CD4-positive, alpha-beta T cell (primary cell): ENCODE results near the gene ROR1. TPM values are rescaled to one million over a fixed set of nuclear protein-coding genes. Genes with fewer than 3 reads are reported as not detected.

Experiments used
- ATAC-seq: fragments of 200-7000 bp; cut with Tn5 transposase; one replicate; pipeline ENCODE4 v1.10.0; 2022; ENCODE audit warnings: mild to moderate bottlenecking; ENCODE audit not compliant: poor library complexity
- CTCF ChIA-PET: fragments of 350-600 bp; sonication (Branson Sonifier 250); formaldehyde crosslinking; loops from one replicate; lab custom pipeline; 2021; ENCODE audit warnings: antibody characterized with exemption, inconsistent platforms; lab: Charles Lee
- POLR2A ChIA-PET: fragments of 350-600 bp; sonication (Branson Sonifier 250); formaldehyde crosslinking; loops from one replicate; lab custom pipeline; 2021; ENCODE audit warnings: antibody characterized with exemption, inconsistent platforms; lab: Charles Lee
- DNase-seq, 14 experiments: peaks; one replicate each; pipeline ENCODE4 v3.0.0-alpha.2; 2013 to 2020; ENCODE audit warnings: mixed read lengths in 2 of 14
- H3K27ac ChIP-seq, 2 donors: one replicate each; pipeline versions ENCODE4 v1.5.1 to v1.7.0; 2013; ENCODE audit warnings: low read length in 2 of 2, low read depth in 1 of 2, mild to moderate bottlenecking in 1 of 2
- H3K27me3 ChIP-seq, 2 experiments: 1 replicate in 1 of 2; 2 replicates in 1 of 2; pipeline versions ENCODE4 v1.6.1 to v1.7.0; 2013; ENCODE audit warnings: low read length in 2 of 2, control low read depth in 1 of 2, mild to moderate bottlenecking in 1 of 2, moderate library complexity in 1 of 2; ENCODE audit not compliant: insufficient read depth in 2 of 2, control insufficient read depth in 1 of 2
- H3K36me3 ChIP-seq: one replicate; pipeline ENCODE4 v1.6.1; 2013; ENCODE audit warnings: low read length, control low read depth; ENCODE audit not compliant: insufficient read depth
- H3K4me1 ChIP-seq: one replicate; pipeline ENCODE4 v1.6.1; 2013; ENCODE audit warnings: low read length, control low read depth; ENCODE audit not compliant: insufficient read depth
- H3K4me3 ChIP-seq: one replicate; pipeline ENCODE4 v1.5.1; 2013; ENCODE audit warnings: mild to moderate bottlenecking, low read length, moderate library complexity
- H3K9me3 ChIP-seq, 2 experiments: 1 replicate in 1 of 2; 2 replicates in 1 of 2; pipeline versions ENCODE4 v1.6.1 to v1.7.0; 2013; ENCODE audit warnings: low read length in 2 of 2, mild to moderate bottlenecking in 2 of 2, control low read depth in 1 of 2, moderate library complexity in 1 of 2; ENCODE audit not compliant: control insufficient read depth in 1 of 2, insufficient read depth in 1 of 2
- H3K27ac Mint-ChIP-seq: one replicate; pipeline ENCODE4 v1.8.0; 2020; ENCODE audit warnings: mixed read lengths
- H3K27me3 Mint-ChIP-seq: one replicate; pipeline ENCODE4 v1.8.0; 2021; ENCODE audit warnings: mixed read lengths
- H3K36me3 Mint-ChIP-seq: one replicate; pipeline ENCODE4 v1.8.0; 2021; ENCODE audit warnings: low read depth, mixed read lengths
- H3K4me1 Mint-ChIP-seq: one replicate; pipeline ENCODE4 v1.8.0; 2021; ENCODE audit warnings: low read depth, mixed read lengths
- H3K4me3 Mint-ChIP-seq: one replicate; pipeline ENCODE4 v1.8.0; 2020; ENCODE audit warnings: mild to moderate bottlenecking, mixed read lengths
- H3K9me3 Mint-ChIP-seq: one replicate; pipeline ENCODE4 v1.8.0; 2020; ENCODE audit warnings: mixed read lengths
- intact Hi-C, 2 experiments: fragments of 100-400 bp; cut with DNase I in 1 of 2; cut with micrococcal nuclease in 1 of 2; formaldehyde crosslinking; loops; one replicate each; pipeline versions ENCODE4 v1.15.1 to v1.9.0; 2023 to 2025; cut with DNase I, micrococcal nuclease
- total RNA-seq, 174 experiments: library from RNA in 2 of 174; stranded (reverse) in 2 of 174; gene quantifications; one replicate each; pipeline ENCODE4 v1.2.3 and lab custom pipeline; 2021 to 2026
- TF ChIP-seq, protein P1 (sequence below): fragments of 200-600 bp; IDR thresholded peaks from one replicate; pipeline ENCODE4 v1.8.0; 2022; ENCODE audit warnings: antibody characterized with exemption, mild to moderate bottlenecking

The ROR1 gene
- total RNA-seq, 2 experiments from 2014 or later = not detected

DNA sequence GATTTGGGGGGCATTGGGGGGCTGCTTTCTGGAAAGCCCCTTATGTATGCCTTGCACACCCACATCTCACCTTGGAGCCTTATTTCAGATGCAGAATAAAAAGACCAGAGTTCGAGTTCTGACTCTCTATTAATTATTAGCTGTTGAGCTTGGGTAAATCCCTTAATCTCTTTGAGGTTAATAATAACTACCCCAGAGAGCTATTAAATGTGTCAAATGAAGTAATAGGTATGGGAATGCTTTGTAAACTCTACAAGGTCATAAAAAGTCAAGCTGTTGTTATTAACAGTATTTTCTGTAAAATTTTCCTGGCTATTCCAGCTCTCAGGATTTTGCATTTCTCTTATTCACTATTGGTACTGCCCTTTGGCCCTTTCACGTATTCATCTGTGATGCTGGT is 122.9 kb downstream of the ROR1 start:
- Mint-ChIP-seq H3K9me3 (no peaks in the 10 kb centered on the region), H3K36me3 (no peaks in the 10 kb centered on the region), H3K27ac (no peak overlapping the region), H3K27me3 (peaks cover 3% of the 10 kb centered on the region), H3K4me1 (no peaks in the 10 kb centered on the region), H3K4me3 (no peak overlapping the region)
- ChIA-PET POLR2A (no interaction called here), CTCF (interaction anchor here (1.3 kb wide), 1 partner anchor 10 kb away, joined by 5 read pairs; no protein-coding TSS in a partner anchor)
- peaks cover 0 to 7% of the 10 kb centered on the region in 2 experiments for H3K9me3 ChIP-seq
- H3K4me1 ChIP-seq = no peaks in the 10 kb centered on the region
- no peak overlapping the region for H3K27ac ChIP-seq
- no peak for ATAC-seq
- TF ChIP-seq, protein P1, sequence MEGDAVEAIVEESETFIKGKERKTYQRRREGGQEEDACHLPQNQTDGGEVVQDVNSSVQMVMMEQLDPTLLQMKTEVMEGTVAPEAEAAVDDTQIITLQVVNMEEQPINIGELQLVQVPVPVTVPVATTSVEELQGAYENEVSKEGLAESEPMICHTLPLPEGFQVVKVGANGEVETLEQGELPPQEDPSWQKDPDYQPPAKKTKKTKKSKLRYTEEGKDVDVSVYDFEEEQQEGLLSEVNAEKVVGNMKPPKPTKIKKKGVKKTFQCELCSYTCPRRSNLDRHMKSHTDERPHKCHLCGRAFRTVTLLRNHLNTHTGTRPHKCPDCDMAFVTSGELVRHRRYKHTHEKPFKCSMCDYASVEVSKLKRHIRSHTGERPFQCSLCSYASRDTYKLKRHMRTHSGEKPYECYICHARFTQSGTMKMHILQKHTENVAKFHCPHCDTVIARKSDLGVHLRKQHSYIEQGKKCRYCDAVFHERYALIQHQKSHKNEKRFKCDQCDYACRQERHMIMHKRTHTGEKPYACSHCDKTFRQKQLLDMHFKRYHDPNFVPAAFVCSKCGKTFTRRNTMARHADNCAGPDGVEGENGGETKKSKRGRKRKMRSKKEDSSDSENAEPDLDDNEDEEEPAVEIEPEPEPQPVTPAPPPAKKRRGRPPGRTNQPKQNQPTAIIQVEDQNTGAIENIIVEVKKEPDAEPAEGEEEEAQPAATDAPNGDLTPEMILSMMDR = no peak
- no peak overlapping the region for H3K4me3 ChIP-seq
- H3K27me3 ChIP-seq = no peaks in the 10 kb centered on the region
- intact Hi-C loops = no loop called here
- no peak for DNase-seq
- H3K36me3 ChIP-seq = no peaks in the 10 kb centered on the region

DNA sequence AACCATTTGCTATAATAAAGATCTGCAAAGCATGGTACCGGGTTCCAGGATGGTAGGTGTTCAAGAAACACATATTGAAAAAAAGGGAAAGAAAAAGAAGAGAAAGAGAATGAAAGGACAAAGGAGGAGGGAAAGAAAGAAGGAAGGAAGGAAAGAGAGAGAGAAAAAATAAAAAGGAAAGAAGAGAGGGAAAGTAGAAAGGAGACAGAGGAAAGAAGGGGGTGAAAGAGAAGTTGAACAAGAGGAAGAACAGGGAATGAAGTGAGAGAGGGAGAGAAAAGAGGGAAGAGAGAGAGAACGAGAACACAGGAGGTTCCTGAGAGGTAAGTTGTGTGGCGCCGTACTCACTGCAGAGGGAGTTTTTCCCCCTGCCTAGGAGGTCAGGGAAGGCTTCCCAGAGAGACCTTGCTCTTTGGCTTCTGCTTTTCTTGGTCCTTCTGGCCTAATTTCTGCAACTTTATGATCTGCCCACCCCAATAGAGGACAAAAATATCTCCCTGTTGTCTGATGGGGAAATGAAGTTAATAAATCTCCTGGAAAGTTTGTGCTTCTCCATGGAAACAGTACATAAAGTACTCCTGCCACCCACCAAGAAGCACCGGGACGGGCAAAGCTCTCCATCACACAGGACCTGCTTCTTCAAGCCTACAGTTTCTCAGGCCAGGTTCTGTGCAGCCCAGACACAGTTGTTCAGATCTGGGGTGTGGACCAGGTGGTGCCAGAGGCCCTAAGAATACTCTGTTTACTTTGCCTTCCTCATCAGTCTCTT is 124.8 kb downstream of the ROR1 start:
- Mint-ChIP-seq H3K27me3 (peaks cover 3% of the 10 kb centered on the region), H3K27ac (no peak overlapping the region), H3K4me3 (no peak overlapping the region), H3K4me1 (no peaks in the 10 kb centered on the region), H3K9me3 (no peaks in the 10 kb centered on the region), H3K36me3 (no peaks in the 10 kb centered on the region)
- intact Hi-C loops = no loop called here
- Histone ChIP-seq H3K4me1 (no peaks in the 10 kb centered on the region), H3K27me3 (no peaks in the 10 kb centered on the region), H3K9me3 (peaks cover 0 to 7% of the 10 kb centered on the region in 2 experiments), H3K36me3 (no peaks in the 10 kb centered on the region), H3K27ac (no peak overlapping the region), H3K4me3 (no peak overlapping the region)
- POLR2A ChIA-PET = no interaction called here
- no peak for DNase-seq
- ATAC-seq = no peak
- CTCF ChIA-PET = no interaction called here
- TF ChIP-seq, protein P1 = no peak

DNA sequence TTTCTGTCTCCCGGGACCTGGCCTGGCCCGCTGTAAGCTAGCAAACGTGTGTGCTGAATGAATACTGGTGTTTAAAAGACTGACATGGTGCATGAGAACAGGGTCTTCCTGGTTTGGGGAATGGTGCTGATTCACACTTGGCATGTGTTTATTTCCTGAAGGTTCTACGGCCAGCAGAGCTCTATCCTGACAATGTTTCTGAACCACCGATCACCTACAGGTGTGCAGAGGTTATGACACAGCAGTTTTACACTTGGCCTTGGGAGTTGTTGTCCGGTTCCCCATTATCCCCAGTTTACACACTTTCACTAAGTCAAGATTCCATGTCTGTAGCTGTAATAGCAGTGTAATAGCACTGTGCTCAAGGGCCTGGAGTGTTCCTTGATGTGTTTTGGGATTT is 127.3 kb downstream of the ROR1 start:
- Histone ChIP-seq H3K27ac (no peak overlapping the region), H3K4me1 (no peaks in the 10 kb centered on the region), H3K9me3 (peaks cover 0 to 7% of the 10 kb centered on the region in 2 experiments), H3K36me3 (no peaks in the 10 kb centered on the region), H3K27me3 (no peaks in the 10 kb centered on the region), H3K4me3 (no peak overlapping the region)
- ChIA-PET POLR2A (no interaction called here), CTCF (no interaction called here)
- no peak overlapping the region for H3K27ac Mint-ChIP-seq
- DNase-seq (no peak), ATAC-seq (no peak)
- H3K4me1 Mint-ChIP-seq = no peaks in the 10 kb centered on the region
- H3K9me3 Mint-ChIP-seq = no peaks in the 10 kb centered on the region
- no peaks in the 10 kb centered on the region for H3K27me3 Mint-ChIP-seq
- no peaks in the 10 kb centered on the region for H3K36me3 Mint-ChIP-seq
- H3K4me3 Mint-ChIP-seq = no peak overlapping the region
- intact Hi-C loops = no loop called here
- TF ChIP-seq, protein P1 = no peak
